B cell (primary cell): ENCODE data around the gene OR10G7. TPM values are rescaled to one million over a fixed set of nuclear protein-coding genes. Genes with fewer than 3 reads are reported as not detected.

Source experiments
- ATAC-seq: fragments of 200-7000 bp; cut with Tn5 transposase; one replicate; pipeline ENCODE4 v1.10.0; 2021; ENCODE audit warnings: low read depth, mild to moderate bottlenecking, moderate number of reproducible peaks, moderate library complexity
- CTCF ChIA-PET: fragments of 350-600 bp; sonication (Branson Sonifier 250); formaldehyde crosslinking; loops from one replicate; lab custom pipeline; 2021; ENCODE audit warnings: antibody characterized with exemption, inconsistent platforms; lab: Charles Lee
- POLR2A ChIA-PET: fragments of 350-600 bp; sonication (Branson Sonifier 250); formaldehyde crosslinking; loops from one replicate; lab custom pipeline; 2021; ENCODE audit warnings: antibody characterized with exemption; lab: Charles Lee
- DNase-seq: peaks from one replicate; pipeline ENCODE4 v3.0.0; 2013
- H2AFZ ChIP-seq: 2 replicates; pipeline ENCODE4 v1.6.1; 2012; ENCODE audit warnings: mild to moderate bottlenecking, low read depth, low read length; ENCODE audit not compliant: insufficient read depth, poor library complexity, severe bottlenecking
- H3K27ac ChIP-seq, 2 donors: 1 replicate in 1 of 2; 2 replicates in 1 of 2; pipeline ENCODE4 v1.5.1; 2012 to 2013; ENCODE audit warnings: low read length in 2 of 2, mild to moderate bottlenecking in 2 of 2, moderate library complexity in 1 of 2
- H3K27me3 ChIP-seq, 4 experiments: fragments of 200-600 bp in 1 of 4; sonication (generic) in 1 of 4; replicated peaks in 1 of 4; 1 replicate in 2 of 4; 2 replicates in 2 of 4; pipeline versions ENCODE4 v1.6.1 to v1.7.0; 2013 to 2016; ENCODE audit warnings: low read length in 3 of 4, mild to moderate bottlenecking in 2 of 4, mixed read lengths in 1 of 4, moderate library complexity in 1 of 4; ENCODE audit not compliant: insufficient read depth in 4 of 4, control insufficient read depth in 3 of 4; ENCODE audit errors: control extremely low read depth in 1 of 4
- H3K36me3 ChIP-seq, 2 experiments: replicated peaks in 1 of 2; 1 replicate in 1 of 2; 2 replicates in 1 of 2; pipeline versions ENCODE4 v1.6.1 to v1.7.1; 2013; ENCODE audit warnings: low read length in 1 of 2; ENCODE audit not compliant: insufficient read depth in 2 of 2, control insufficient read depth in 1 of 2; ENCODE audit errors: control extremely low read depth in 1 of 2, extremely low read depth in 1 of 2
- H3K4me1 ChIP-seq, 2 donors: fragments of 200-600 bp in 1 of 2; sonication (generic) in 1 of 2; 1 replicate in 1 of 2; 2 replicates in 1 of 2; pipeline versions ENCODE4 v1.5.1 to v1.6.1; 2013 to 2017; ENCODE audit warnings: low read length in 2 of 2; ENCODE audit not compliant: control insufficient read depth in 2 of 2, insufficient read depth in 2 of 2
- H3K4me2 ChIP-seq: replicated peaks from 2 replicates; pipeline ENCODE3; 2012; ENCODE audit warnings: mild to moderate bottlenecking, low read depth, low read length; ENCODE audit not compliant: poor library complexity, severe bottlenecking
- H3K4me3 ChIP-seq, 5 experiments: fragments of 200-600 bp in 1 of 5; sonication (generic) in 1 of 5; 1 replicate in 3 of 5; 2 replicates in 2 of 5; pipeline versions ENCODE4 v1.5.1 to v1.7.0; 2011 to 2016; ENCODE audit warnings: low read length in 4 of 5, mild to moderate bottlenecking in 4 of 5, low read depth in 2 of 5, control low read depth in 1 of 5, moderate library complexity in 1 of 5; ENCODE audit not compliant: insufficient read depth in 1 of 5; ENCODE audit errors: control extremely low read depth in 1 of 5, extremely low read depth in 1 of 5
- H3K79me2 ChIP-seq: fragments of 200-600 bp; sonication (generic); one replicate; pipeline ENCODE4 v1.6.0; 2016; ENCODE audit warnings: low read length; ENCODE audit not compliant: control insufficient read depth, insufficient read depth
- H3K9ac ChIP-seq: fragments of 200-600 bp; sonication (generic); 2 replicates; pipeline ENCODE4 v1.6.1; 2017; ENCODE audit warnings: mild to moderate bottlenecking, low read length, moderate library complexity
- H3K9me3 ChIP-seq, 3 donors: one replicate each; pipeline versions ENCODE4 v1.6.1 to v1.7.1; 2013; ENCODE audit warnings: low read length in 2 of 3; ENCODE audit not compliant: control insufficient read depth in 2 of 3, insufficient read depth in 1 of 3; ENCODE audit errors: control extremely low read depth in 1 of 3
- H4K20me1 ChIP-seq: 2 replicates; pipeline ENCODE4 v1.6.0; 2012; ENCODE audit warnings: mild to moderate bottlenecking, low read length; ENCODE audit not compliant: insufficient read depth, control insufficient read depth, poor library complexity, severe bottlenecking
- H3K27ac Mint-ChIP-seq: one replicate; pipeline ENCODE4 v1.8.0; 2021; ENCODE audit warnings: mixed read lengths
- H3K27me3 Mint-ChIP-seq: one replicate; pipeline ENCODE4 v1.8.0; 2021; ENCODE audit warnings: mixed read lengths
- H3K4me1 Mint-ChIP-seq: one replicate; pipeline ENCODE4 v1.8.0; 2021; ENCODE audit warnings: mixed read lengths
- H3K4me3 Mint-ChIP-seq: one replicate; pipeline ENCODE4 v1.8.0; 2021; ENCODE audit warnings: mixed read lengths
- H3K9me3 Mint-ChIP-seq: one replicate; pipeline ENCODE4 v1.8.0; 2022; ENCODE audit warnings: mixed read lengths; ENCODE audit not compliant: insufficient read depth
- EZH2 ChIP-seq: IDR thresholded peaks from 2 replicates; pipeline ENCODE4 v1.6.1; 2012; ENCODE audit warnings: borderline replicate concordance, low read depth, mild to moderate bottlenecking, moderate library complexity, low read length; ENCODE audit not compliant: insufficient read depth, poor library complexity, severe bottlenecking
- WGBS: methylation state at CpG from one replicate; pipeline ENCODE4 v1.1.5; 2013; ENCODE audit warnings: missing lambda C conversion rate; ENCODE audit not compliant: insufficient coverage; 5-methylcytosine and 5-hydroxymethylcytosine counted together
- intact Hi-C: fragments of 100-400 bp; cut with micrococcal nuclease; formaldehyde crosslinking; loops from one replicate; pipeline ENCODE4 v1.10.0; 2022
- polyA minus RNA-seq: library from RNA; depleted of rRNA, polyadenylated mRNA; stranded (reverse); fragments of >200 nt; gene quantifications from 2 replicates; pipeline ENCODE4 v1.2.3, GENCODE V29; 2012
- polyA plus RNA-seq: library from polyadenylated mRNA; depleted of rRNA; stranded (reverse); fragments of >200 nt; gene quantifications from 2 replicates; pipeline ENCODE4 v1.2.3, GENCODE V29; 2012
- total RNA-seq, 2 donors: library from RNA; stranded (reverse); fragments of 120-200 nt in 1 of 2; gene quantifications; 1 replicate in 1 of 2; 2 replicates in 1 of 2; pipeline versions ENCODE4 v1.2.3 to v1.2.4, GENCODE V29; 2013 to 2022
- TF ChIP-seq, protein P1 (sequence below): fragments of 200-600 bp; IDR thresholded peaks from one replicate; pipeline ENCODE4 v1.8.0; 2022; ENCODE audit warnings: antibody characterized with exemption, mild to moderate bottlenecking

The OR10G7 gene, protein sequence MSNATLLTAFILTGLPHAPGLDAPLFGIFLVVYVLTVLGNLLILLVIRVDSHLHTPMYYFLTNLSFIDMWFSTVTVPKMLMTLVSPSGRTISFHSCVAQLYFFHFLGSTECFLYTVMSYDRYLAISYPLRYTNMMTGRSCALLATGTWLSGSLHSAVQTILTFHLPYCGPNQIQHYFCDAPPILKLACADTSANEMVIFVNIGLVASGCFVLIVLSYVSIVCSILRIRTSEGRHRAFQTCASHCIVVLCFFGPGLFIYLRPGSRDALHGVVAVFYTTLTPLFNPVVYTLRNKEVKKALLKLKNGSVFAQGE
- not detected in 2 replicates for total RNA-seq
- total RNA-seq (2013), result not detected
- polyA plus RNA-seq, result not detected in 2 replicates
- not detected in 2 replicates for polyA minus RNA-seq

DNA sequence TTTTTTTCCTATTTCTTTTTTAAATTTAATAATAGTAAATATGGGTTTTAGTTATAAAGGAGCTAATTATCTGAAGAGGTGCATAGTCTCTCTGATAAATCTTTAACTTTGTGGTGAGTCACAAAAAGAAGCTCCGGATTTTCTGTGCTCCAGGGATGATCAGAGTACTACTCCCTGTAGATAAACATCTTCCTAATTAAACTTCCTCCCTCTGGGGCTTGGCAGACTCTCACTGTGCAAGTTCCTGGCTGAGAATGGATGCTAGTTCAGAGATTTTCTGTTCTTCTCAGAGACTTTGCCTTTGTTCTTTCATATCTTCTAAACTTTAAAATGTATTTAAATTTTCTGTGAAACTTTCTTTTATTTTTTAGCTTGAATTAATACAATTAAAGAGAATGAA, at the start of gene OR10G7:
Gene OR10G7 (minus strand): TSS at position 72 of the 400 bp plus-strand sequence. CDS start 2,324 bp downstream, outside the sequence.
- Histone ChIP-seq H4K20me1 (no peaks in the 10 kb centered on the region), H3K79me2 (no peaks in the 10 kb centered on the region), H3K36me3 (no peaks in the 10 kb centered on the region), H3K9me3 (peaks cover 0 to 1% (median 0%) of the 10 kb centered on the region in 3 donors), H3K9ac (no peak within 1 kb of the TSS), H3K27ac (no peak within 1 kb of the TSS), H3K27me3 (peaks cover 0 to 1% (median 0%) of the 10 kb centered on the region in 4 experiments), H3K4me2 (no peak within 1 kb of the TSS), H3K4me3 (no peak within 1 kb of the TSS), H2AFZ (no peak within 1 kb of the TSS), H3K4me1 (no peaks in the 10 kb centered on the region)
- peaks cover 5% of the 10 kb centered on the region for H3K27me3 Mint-ChIP-seq
- DNase-seq (no peak), ATAC-seq (no peak)
- no peaks in the 10 kb centered on the region for H3K9me3 Mint-ChIP-seq
- H3K4me1 Mint-ChIP-seq, result no peaks in the 10 kb centered on the region
- ChIA-PET CTCF (no interaction called here), POLR2A (no interaction called here)
- H3K27ac Mint-ChIP-seq, result no peak within 1 kb of the TSS
- TF ChIP-seq EZH2, result no peak
- TF ChIP-seq, protein P1, sequence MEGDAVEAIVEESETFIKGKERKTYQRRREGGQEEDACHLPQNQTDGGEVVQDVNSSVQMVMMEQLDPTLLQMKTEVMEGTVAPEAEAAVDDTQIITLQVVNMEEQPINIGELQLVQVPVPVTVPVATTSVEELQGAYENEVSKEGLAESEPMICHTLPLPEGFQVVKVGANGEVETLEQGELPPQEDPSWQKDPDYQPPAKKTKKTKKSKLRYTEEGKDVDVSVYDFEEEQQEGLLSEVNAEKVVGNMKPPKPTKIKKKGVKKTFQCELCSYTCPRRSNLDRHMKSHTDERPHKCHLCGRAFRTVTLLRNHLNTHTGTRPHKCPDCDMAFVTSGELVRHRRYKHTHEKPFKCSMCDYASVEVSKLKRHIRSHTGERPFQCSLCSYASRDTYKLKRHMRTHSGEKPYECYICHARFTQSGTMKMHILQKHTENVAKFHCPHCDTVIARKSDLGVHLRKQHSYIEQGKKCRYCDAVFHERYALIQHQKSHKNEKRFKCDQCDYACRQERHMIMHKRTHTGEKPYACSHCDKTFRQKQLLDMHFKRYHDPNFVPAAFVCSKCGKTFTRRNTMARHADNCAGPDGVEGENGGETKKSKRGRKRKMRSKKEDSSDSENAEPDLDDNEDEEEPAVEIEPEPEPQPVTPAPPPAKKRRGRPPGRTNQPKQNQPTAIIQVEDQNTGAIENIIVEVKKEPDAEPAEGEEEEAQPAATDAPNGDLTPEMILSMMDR, result no peak
- H3K4me3 Mint-ChIP-seq, result no peak within 1 kb of the TSS
- no CpG with 5 or more reads among the region's 1 CpG for WGBS
- intact Hi-C loops, result no loop called here

DNA sequence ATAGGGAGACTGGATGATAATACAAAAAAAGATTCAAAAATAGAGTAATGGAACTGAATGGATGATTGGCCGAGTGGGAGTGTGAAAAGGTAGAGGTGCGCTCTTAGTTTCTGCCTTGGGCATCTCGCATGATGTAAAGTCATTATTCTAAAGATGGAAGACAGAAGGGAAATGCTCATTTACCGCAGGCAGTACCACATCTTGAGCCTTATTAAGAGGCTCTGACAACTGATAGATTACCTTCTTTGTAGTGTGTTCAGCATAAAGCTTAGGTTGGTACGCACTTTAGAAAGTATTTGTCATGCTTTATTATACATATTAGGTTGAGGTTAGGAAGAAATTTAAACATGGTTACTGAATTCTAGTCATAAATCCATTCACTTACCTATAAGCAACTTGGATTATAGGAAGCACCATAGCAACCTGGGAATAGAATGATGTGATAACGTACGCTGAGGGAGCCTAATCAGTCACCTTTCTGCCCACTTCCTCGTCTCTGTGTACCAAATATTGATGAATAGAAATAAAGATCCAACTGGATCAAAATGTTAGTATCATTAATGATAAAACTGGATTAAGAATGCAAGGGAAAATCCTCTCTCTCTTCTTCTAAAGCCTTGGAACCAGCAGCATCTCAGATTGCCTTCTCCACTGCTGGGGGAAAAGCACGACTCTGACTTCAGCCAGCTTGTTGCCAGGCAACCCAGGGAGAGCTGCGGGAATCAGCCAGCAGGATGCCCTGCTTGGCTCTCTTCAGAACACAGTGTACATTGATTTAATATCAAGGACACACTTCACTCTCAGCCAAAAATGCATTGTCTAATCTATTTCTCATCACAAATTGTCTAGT, 45.1 kb upstream of the OR10G7 start:
- no peak overlapping the region for H3K4me2 ChIP-seq
- H3K9ac ChIP-seq, result no peak overlapping the region
- no peak overlapping the region for H2AFZ ChIP-seq
- H3K36me3 ChIP-seq, result no peaks in the 10 kb centered on the region
- DNase-seq, result no peak
- no peak overlapping the region for H3K4me3 ChIP-seq
- WGBS, result 58% methylated on average over 4 of the region's 10 CpGs
- Mint-ChIP-seq H3K27ac (no peak overlapping the region), H3K4me1 (no peaks in the 10 kb centered on the region), H3K27me3 (peaks cover 29% of the 10 kb centered on the region), H3K4me3 (no peak overlapping the region), H3K9me3 (no peaks in the 10 kb centered on the region)
- ChIA-PET CTCF (no interaction called here), POLR2A (no interaction called here)
- no peak overlapping the region for H3K27ac ChIP-seq
- ATAC-seq, result no peak
- no peak for TF ChIP-seq EZH2
- TF ChIP-seq, protein P1, result no peak
- H3K9me3 ChIP-seq, result no peaks in the 10 kb centered on the region
- no peaks in the 10 kb centered on the region for H3K27me3 ChIP-seq
- H4K20me1 ChIP-seq, result no peaks in the 10 kb centered on the region
- no peaks in the 10 kb centered on the region for H3K79me2 ChIP-seq
- intact Hi-C loops, result no loop called here
- no peaks in the 10 kb centered on the region for H3K4me1 ChIP-seq
